NCI-H2029 treated with DMSO at 0.1 percent for 48 hours (cell line): ENCODE results near the gene GALNT7.

Experiments used
- DNase-seq: peaks from one replicate; lab custom pipeline; 2025; lab: John Stamatoyannopoulos, UW

Gene GALNT7

DNA sequence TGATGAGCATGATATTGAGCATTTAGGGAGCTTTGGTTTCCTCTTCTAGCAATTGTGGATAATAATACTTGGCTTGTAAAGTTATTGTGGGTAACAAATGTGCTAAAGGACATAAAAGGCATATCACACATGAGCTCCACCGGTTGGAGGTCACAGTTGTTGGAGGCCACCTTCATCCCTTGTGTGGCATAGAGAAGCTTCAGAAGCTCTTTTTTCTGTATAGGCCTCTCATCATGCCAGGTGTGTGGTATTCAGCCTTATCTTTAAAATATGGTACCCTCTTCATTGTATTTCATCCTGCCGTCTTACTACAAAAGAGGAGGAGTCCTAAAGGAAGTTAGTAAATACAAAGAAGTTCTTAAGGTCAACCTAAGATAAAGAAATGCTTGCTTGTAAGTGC, 99.1 kb downstream of the GALNT7 start:
- no peak for DNase-seq

GRCh38 chr4:173269280-173269679, 100.7 kb downstream of the GALNT7 start:
- no peak for DNase-seq

DNA sequence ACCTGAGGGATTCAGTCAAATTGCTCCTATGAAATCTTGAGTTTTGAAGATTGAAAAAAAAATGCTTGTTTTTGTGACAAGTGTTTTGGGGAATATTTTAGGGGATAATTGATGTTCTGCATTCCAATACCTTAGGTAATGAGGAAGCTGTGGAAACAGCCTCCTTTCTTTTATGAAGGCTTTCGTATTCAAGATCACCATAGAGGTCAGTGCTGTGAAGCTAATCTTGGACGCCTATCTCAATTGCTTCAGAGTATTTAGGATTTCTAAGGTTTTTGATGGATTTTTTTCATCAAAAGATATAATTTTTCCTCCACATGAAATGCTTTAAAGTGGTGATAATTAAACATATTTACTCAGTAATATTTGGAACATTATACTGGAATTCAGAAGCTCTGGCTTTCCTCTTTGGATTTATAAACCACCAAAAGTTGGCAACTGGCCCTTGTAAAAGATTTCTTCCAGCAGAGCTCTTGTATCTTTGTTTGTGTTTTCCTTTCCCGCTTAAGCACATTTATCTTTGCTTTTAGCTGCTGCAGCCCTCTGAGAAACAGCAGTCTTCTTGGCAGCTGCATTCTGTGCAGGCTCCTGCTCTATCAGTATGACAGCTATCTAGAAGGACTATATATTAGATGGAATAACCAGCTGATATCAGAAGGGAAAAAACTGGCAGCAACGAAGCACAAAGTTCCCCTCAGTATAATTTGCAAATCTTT, 101.9 kb downstream of the GALNT7 start:
- DNase-seq: no peak

DNA sequence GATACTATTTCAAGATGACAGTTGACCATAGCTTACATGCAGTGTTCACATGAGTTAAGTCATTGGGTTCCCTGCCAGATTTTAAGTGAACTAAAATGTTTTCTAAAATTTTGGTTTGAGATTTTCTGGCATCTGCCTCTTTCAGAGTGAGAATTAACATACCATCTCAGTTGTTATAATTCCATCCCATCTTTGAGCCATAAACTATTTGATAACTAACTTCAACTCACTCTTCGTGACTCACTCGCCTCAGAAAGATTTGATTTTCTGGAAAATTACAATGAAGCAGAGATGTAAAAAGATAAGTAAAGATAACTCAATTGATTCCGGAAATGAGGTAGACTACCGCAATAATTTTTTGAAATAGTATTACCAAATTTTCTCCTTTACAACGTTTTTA, 103.7 kb downstream of the GALNT7 start:
- no peak for DNase-seq

- no peak for DNase-seq
These were observed 104.4 kb downstream of the GALNT7 start for GRCh38 chr4:173272996-173273395.

DNA sequence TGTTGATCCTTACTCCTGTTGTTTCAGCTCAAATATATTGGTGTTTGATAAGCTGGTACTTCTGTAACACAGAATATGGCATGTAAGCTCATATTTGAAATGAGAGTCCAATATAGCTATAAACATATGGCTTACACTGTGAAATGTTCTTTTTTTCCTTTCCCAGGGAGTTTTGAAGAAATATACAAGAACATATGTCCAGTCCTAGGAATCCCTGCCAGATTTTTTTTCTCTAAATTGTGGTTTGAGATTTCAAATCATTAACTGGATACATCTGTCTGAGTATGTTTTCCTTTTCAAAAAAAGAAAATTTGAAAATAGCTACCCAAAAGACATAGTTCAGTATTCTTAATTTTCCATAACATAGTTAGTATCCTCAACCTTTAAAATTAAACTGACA, 105.3 kb downstream of the GALNT7 start:
- DNase-seq: no peak

GRCh38 chr4:173274744-173275143, 106.1 kb downstream of the GALNT7 start:
- no peak for DNase-seq

- no peak for DNase-seq
These were observed 106.5 kb downstream of the GALNT7 start for GRCh38 chr4:173275150-173275549.

DNA sequence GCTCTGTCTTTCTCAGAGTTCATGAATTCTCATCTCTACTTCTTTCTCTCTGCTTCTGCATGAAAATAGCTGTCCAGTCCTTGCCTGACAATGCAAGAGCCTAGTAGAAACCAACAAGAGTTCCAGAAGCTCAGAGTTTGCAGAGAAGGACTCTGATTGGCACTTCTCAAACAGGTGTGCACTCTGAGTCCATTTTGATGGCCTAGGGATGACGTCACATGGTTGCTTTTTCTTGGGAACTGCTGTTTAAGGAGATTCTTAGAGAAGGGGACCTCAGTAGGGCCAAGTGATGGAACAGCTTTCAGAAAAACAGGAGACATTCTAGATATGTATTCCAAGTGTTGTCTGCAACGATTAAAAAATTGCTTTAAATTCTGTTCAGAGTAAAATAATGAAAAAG, 108.7 kb downstream of the GALNT7 start:
- DNase-seq: no peak

DNA sequence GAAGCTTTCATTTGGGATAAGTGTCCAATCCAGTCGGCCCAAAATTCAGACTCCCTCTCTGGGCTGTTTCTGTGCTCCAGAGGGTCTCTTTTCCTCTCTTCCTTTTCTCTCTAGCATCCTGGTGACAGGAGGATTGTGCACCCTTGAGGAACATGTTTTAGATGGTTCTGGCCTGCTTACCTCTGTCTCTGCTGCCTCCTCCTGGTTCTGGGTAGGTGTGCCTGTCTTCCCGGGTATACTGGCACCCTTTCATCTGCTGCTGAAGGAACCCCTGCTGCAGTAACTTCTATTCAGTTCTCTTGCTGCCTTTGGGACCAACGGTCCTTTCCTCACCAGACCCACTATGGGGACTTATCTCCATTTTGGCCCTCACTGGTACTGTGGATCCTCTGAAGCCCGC, 112.4 kb downstream of the GALNT7 start:
- DNase-seq: no peak

GRCh38 chr4:173281406-173282255, 113.0 kb downstream of the GALNT7 start:
- DNase-seq: no peak

- DNase-seq: no peak
These were observed 113.6 kb downstream of the GALNT7 start for GRCh38 chr4:173282256-173282562.

DNA sequence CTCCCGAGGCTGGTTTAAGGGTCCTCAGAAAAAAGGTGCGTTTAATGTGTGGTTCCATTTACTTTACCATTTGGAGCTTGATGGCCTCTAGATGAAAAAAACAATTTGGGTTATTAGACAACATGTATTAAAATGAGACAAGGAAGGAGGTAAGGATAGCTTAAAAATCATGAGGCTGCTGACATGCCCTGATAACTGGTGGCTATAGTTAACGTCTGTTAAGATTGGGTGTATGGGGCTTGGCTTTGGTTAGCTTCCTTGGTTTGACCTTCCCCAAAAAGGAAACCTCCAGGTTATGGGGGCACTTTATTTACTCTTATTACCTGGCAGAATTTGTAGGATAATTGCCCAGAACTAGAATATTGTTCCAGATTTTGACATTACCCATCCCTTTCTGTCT, 114.0 kb downstream of the GALNT7 start:
- DNase-seq: no peak

GRCh38 chr4:173284463-173284862, 115.9 kb downstream of the GALNT7 start:
- no peak for DNase-seq

GRCh38 chr4:173287486-173287885, 118.9 kb downstream of the GALNT7 start:
- no peak for DNase-seq

GRCh38 chr4:173288296-173288695, 119.7 kb downstream of the GALNT7 start:
- no peak for DNase-seq

DNA sequence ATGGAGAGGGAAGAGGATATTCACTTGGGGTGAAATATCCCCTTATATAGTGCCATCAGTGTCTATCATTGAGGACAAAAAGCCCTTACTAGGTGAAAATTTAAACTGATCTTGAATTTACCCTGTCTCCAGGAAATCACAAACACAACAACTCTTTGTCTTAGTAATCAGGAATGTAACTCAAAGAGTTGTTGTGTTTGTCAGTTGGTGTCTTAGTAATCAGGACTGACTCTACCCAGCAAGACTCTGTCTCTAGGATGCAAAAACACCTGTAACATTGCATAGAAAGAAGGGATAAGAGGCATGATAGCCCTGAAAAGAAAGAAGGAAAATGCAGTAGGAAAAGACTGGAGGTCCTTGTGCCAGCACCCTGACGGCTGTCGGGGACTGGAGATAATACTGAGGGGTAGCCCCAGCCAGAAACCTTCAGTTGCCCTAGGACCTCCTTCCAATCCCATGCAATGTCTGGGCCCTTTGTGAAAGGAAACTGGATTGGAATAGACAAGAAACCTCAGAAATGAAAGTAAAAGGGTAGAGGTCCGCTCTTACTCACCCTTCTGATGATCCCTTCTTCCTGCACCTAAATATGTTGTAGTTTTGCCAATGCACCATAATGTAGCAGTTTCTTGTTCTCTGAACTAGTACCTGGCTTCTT, 120.2 kb downstream of the GALNT7 start:
- DNase-seq: no peak

GRCh38 chr4:173289353-173289727, 120.7 kb downstream of the GALNT7 start:
- no peak for DNase-seq

- DNase-seq: no peak
These were observed 123.3 kb downstream of the GALNT7 start for GRCh38 chr4:173291899-173292298.

GRCh38 chr4:173293663-173294062, 125.1 kb downstream of the GALNT7 start:
- no peak for DNase-seq

- no peak for DNase-seq
These were observed 125.8 kb downstream of the GALNT7 start for GRCh38 chr4:173294444-173294843.

GRCh38 chr4:173301518-173302201, 133.0 kb downstream of the GALNT7 start:
- peak; percentile 10 for DNase-seq

- no peak for DNase-seq
These were observed 139.2 kb downstream of the GALNT7 start for GRCh38 chr4:173307778-173308177.
